AG10803 (cell line): ENCODE data around the gene INSYN2B.

Source experiments
- DNase-seq: peaks from one replicate; pipeline ENCODE4 v3.0.0; 2010; ENCODE audit warnings: low read depth
- H3K4me3 ChIP-seq: 2 replicates; pipeline ENCODE4 v1.5.1; 2011; ENCODE audit warnings: mild to moderate bottlenecking, low read length, control low read depth
- CTCF ChIP-seq: conservative IDR thresholded peaks from 2 replicates; pipeline ENCODE4 v1.5.1; 2011; ENCODE audit warnings: mild to moderate bottlenecking, low read length, control low read depth, inconsistent platforms

INSYN2B gene

GRCh38 chr5:169992789-169993484 lies 12.6 kb upstream of the INSYN2B start:
- no peak for DNase-seq
- no peak for TF ChIP-seq CTCF
- H3K4me3 ChIP-seq: no peak overlapping the region

GRCh38 chr5:169991115-169991869 lies 11.0 kb upstream of the INSYN2B start:
- no peak for TF ChIP-seq CTCF
- no peak overlapping the region for H3K4me3 ChIP-seq
- DNase-seq: no peak

- no peak for DNase-seq
- no peak overlapping the region for H3K4me3 ChIP-seq
- TF ChIP-seq CTCF: no peak
Measured at GRCh38 chr5:169989365-169989764, 9.1 kb upstream of the INSYN2B start.

- DNase-seq: no peak
- TF ChIP-seq CTCF: no peak
- no peak overlapping the region for H3K4me3 ChIP-seq
Measured at GRCh38 chr5:169988947-169989346, 8.7 kb upstream of the INSYN2B start.

GRCh38 chr5:169988206-169988605 lies 7.9 kb upstream of the INSYN2B start:
- H3K4me3 ChIP-seq: no peak overlapping the region
- no peak for DNase-seq
- TF ChIP-seq CTCF: no peak

GRCh38 chr5:169979871-169980270 lies 424 bp downstream of the INSYN2B start:
- peak overlapping the region; percentile 81 for H3K4me3 ChIP-seq
- no peak for TF ChIP-seq CTCF
- no peak for DNase-seq

GRCh38 chr5:169978714-169979113 lies 1.6 kb downstream of the INSYN2B start:
- H3K4me3 ChIP-seq: peak overlapping the region; percentile 81
- no peak for TF ChIP-seq CTCF
- peak; percentile 50 for DNase-seq
